HepG2 (cell line): ENCODE measurements around the gene LIN7A. TPM values are rescaled to one million over a fixed set of nuclear protein-coding genes. Genes with fewer than 3 reads are reported as not detected.

Experiments
- ATAC-seq: fragments of 200-7000 bp; cut with Tn5 transposase; 3 replicates; pipeline ENCODE4 v1.9.1; 2020; ENCODE audit warnings: mild to moderate bottlenecking, moderate library complexity
- BruUV-seq: library from RNA; stranded (reverse); fragments of 400-500 nt; replicated peaks from 2 replicates; lab custom pipeline; 2021; lab: Mats Ljungman, UMichigan
- CTCF ChIA-PET: fragments of 300-600 bp; formaldehyde crosslinking; extraction: SDS; loops from one replicate; lab custom pipeline; 2021; ENCODE audit warnings: low total read pairs, inconsistent platforms, low intra/inter-chr PET ratio; lab: Yijun Ruan, JAX
- POLR2A ChIA-PET: fragments of 350-600 bp; sonication (Branson Sonifier 250); formaldehyde crosslinking; loops from one replicate; lab custom pipeline; 2020; ENCODE audit warnings: antibody characterized with exemption, inconsistent platforms; lab: Yijun Ruan, JAX
- DNase-seq: peaks from one replicate; pipeline ENCODE4 v3.0.0-alpha.2; 2015; ENCODE audit warnings: low spot score
- FAIRE-seq: peaks from 3 replicates; lab custom pipeline; 2011; peaks lifted over from hg19 to GRCh38; lab: Jason Lieb, UNC
- H2AFZ ChIP-seq: one replicate; pipeline ENCODE4 v1.6.1; 2011; ENCODE audit warnings: low read length, inconsistent platforms
- H3K27ac ChIP-seq: fragments of 300-600 bp; 3 replicates; pipeline ENCODE4 v1.8.0; 2011; ENCODE audit warnings: mixed run types, mild to moderate bottlenecking, mixed read lengths, low read length, inconsistent platforms; ENCODE audit not compliant: insufficient read depth; ENCODE audit errors: extremely low read length
- H3K27me3 ChIP-seq, 2 experiments: fragments of 200-600 bp in 1 of 2; 2 replicates in 1 of 2; 3 replicates in 1 of 2; pipeline versions ENCODE4 v1.6.0 to v1.8.0; 2011; ENCODE audit warnings: low read length in 2 of 2, mild to moderate bottlenecking in 2 of 2, moderate library complexity in 2 of 2, inconsistent platforms in 1 of 2; ENCODE audit not compliant: insufficient read depth in 2 of 2, control insufficient read depth in 1 of 2
- H3K36me3 ChIP-seq, 2 experiments: fragments of 200-600 bp in 1 of 2; replicated peaks in 1 of 2; 2 replicates in 1 of 2; 3 replicates in 1 of 2; pipeline versions ENCODE4 v1.5.1 to v1.8.0; 2011; ENCODE audit warnings: low read length in 2 of 2, inconsistent platforms in 1 of 2; ENCODE audit not compliant: insufficient read depth in 2 of 2, control insufficient read depth in 1 of 2
- H3K4me1 ChIP-seq: 2 replicates; pipeline ENCODE4 v1.5.1; 2012; ENCODE audit warnings: low read length, inconsistent platforms; ENCODE audit not compliant: insufficient read depth
- H3K4me2 ChIP-seq: 2 replicates; pipeline ENCODE4 v1.6.0; 2011; ENCODE audit warnings: low read depth, low read length, inconsistent platforms
- H3K4me3 ChIP-seq, 3 experiments: fragments of 200-600 bp in 1 of 3; sonication (generic), shearing (Covaris generic) in 1 of 3; replicated peaks in 1 of 3; 2 replicates each; pipeline ENCODE4 v1.5.1; 2011 to 2016; ENCODE audit warnings: low read length in 3 of 3, inconsistent platforms in 2 of 3, low read depth in 2 of 3, mild to moderate bottlenecking in 2 of 3, control low read depth in 1 of 3, mixed read lengths in 1 of 3; ENCODE audit not compliant: insufficient read depth in 1 of 3
- H3K79me2 ChIP-seq: one replicate; pipeline ENCODE4 v1.6.1; 2011; ENCODE audit warnings: low read length, inconsistent platforms; ENCODE audit not compliant: insufficient read depth
- H3K9ac ChIP-seq: 2 replicates; pipeline ENCODE4 v1.6.0; 2011; ENCODE audit warnings: mild to moderate bottlenecking, low read depth, low read length, inconsistent platforms; ENCODE audit not compliant: insufficient read depth
- H3K9me3 ChIP-seq: 2 replicates; pipeline ENCODE4 v1.5.1; 2012; ENCODE audit warnings: mild to moderate bottlenecking, low read length
- H4K20me1 ChIP-seq: 2 replicates; pipeline ENCODE4 v1.6.0; 2011; ENCODE audit warnings: inconsistent platforms, mild to moderate bottlenecking, low read length, moderate library complexity; ENCODE audit not compliant: insufficient read depth
- ATF3 ChIP-seq: sonication (generic); formaldehyde crosslinking; IDR thresholded peaks from 2 replicates; pipeline ENCODE4 v1.4.0; 2020; ENCODE audit warnings: missing genetic modification reagents
- CREB1 ChIP-seq, 2 experiments: fragments of 450-650 bp in 1 of 2; IDR thresholded peaks; 2 replicates each; pipeline ENCODE4 v1.6.1; 2016 to 2017; ENCODE audit warnings: control low read depth in 1 of 2, mild to moderate bottlenecking in 1 of 2, missing compliant biosample characterization in 1 of 2, missing genetic modification characterization in 1 of 2
- MEIS1 ChIP-seq: sonication (generic); formaldehyde crosslinking; IDR thresholded peaks from 2 replicates; pipeline ENCODE4 v1.9.0; 2021; ENCODE audit warnings: mild to moderate bottlenecking, missing genetic modification reagents, moderate library complexity, borderline replicate concordance
- ZBTB4 ChIP-seq: sonication (generic); formaldehyde crosslinking; IDR thresholded peaks from 2 replicates; pipeline ENCODE4 v1.4.0; 2020; ENCODE audit warnings: missing genetic modification reagents, mild to moderate bottlenecking, borderline replicate concordance
- ZNF234 ChIP-seq: sonication (generic); formaldehyde crosslinking; conservative IDR thresholded peaks from 2 replicates; pipeline ENCODE4 v1.5.1; 2020; ENCODE audit warnings: mild to moderate bottlenecking, missing genetic modification reagents
- ZNF572 ChIP-seq: sonication (generic); formaldehyde crosslinking; IDR thresholded peaks from 2 replicates; pipeline ENCODE4 v1.5.1; 2020; ENCODE audit warnings: mild to moderate bottlenecking, missing genetic modification reagents
- ZNF678 ChIP-seq: sonication (generic); formaldehyde crosslinking; IDR thresholded peaks from 2 replicates; pipeline ENCODE4 v1.4.0; 2020; ENCODE audit warnings: mild to moderate bottlenecking, missing genetic modification reagents
- WGBS: methylation state at CpG from one replicate; pipeline ENCODE4 v1.1.6; 2017; ENCODE audit warnings: low lambda C conversion rate; 5-methylcytosine and 5-hydroxymethylcytosine counted together
- in situ Hi-C: cut with HindIII; loops from 2 replicates; pipeline ENCODE4 v1.10.0; 2017; ENCODE audit warnings: low pct_unique_long_range_greater_than_20kb; ENCODE audit not compliant: extremely low pct_ligation_motif_present
- intact Hi-C: fragments of 100-400 bp; cut with micrococcal nuclease; formaldehyde crosslinking; loops from one replicate; pipeline ENCODE4 v1.10.0; 2022; ENCODE audit not compliant: unreplicated experiment
- polyA plus RNA-seq, 8 experiments: library from polyadenylated mRNA; depleted of rRNA in 3 of 8; stranded (reverse) in 7 of 8; unstranded in 1 of 8; fragments of >200 nt; fragmentation: Illumina TruSeq in 4 of 8; extraction: Trizol in 4 of 8; gene quantifications; 2 replicates each; pipeline versions ENCODE4 v1.2.1 to v1.2.3, GENCODE V29; 2011 to 2016; ENCODE audit warnings: low read depth in 4 of 8, missing spikeins in 1 of 8, mixed read lengths in 1 of 8; ENCODE audit not compliant: insufficient read depth in 1 of 8
- total RNA-seq, 5 experiments: library from RNA; depleted of rRNA; stranded (reverse); fragments of >200 nt; fragmentation: Illumina TruSeq; extraction: Trizol; gene quantifications; 2 replicates each; pipeline ENCODE4 v1.2.3, GENCODE V29; 2016; ENCODE audit warnings: low read depth in 1 of 5

The LIN7A gene
- total and polyA plus RNA-seq, 2 of the 13 experiments (the other 11 are each of a cell fraction or from before 2014, with no cell fraction given), result 18.5 to 19.2 TPM

- 65% methylated on average over 2 of the region's 2 CpGs for WGBS
- CTCF ChIA-PET, result no interaction called here
These were observed 75.9 kb downstream of the LIN7A start for GRCh38 chr12:80861641-80862378.

More at GRCh38 chr12:80861641-80862378, 75.9 kb downstream of the LIN7A start:
- FAIRE-seq (no peak), ATAC-seq (no peak), DNase-seq (no peak)
- no peaks in the 10 kb centered on the region for H3K79me2 ChIP-seq
- H3K9me3 ChIP-seq, result no peaks in the 10 kb centered on the region
- H3K27ac ChIP-seq, result no peak overlapping the region
- no peak overlapping the region for H2AFZ ChIP-seq
- no TSS peak for BruUV-seq
- peaks cover 0 to 2% of the 10 kb centered on the region in 2 experiments; a peak in 1 of 5 replicates for H3K36me3 ChIP-seq
- no peak overlapping the region for H3K9ac ChIP-seq
- POLR2A ChIA-PET, result no interaction called here
- intact Hi-C loops, result no loop called here
- no peak overlapping the region for H3K4me3 ChIP-seq
- TF ChIP-seq ZNF572 (CRISPR knock-in tag) (no peak), ZBTB4 (no peak), CREB1 (IDR thresholded peaks at IDR 0.05) (no peak), CREB1 (CRISPR knock-in tag; IDR thresholded peaks at IDR 0.05) (no peak), MEIS1 (CRISPR knock-in tag) (no peak), ATF3 (CRISPR knock-in tag) (no peak), ZNF678 (CRISPR knock-in tag) (no peak), ZNF234 (CRISPR knock-in tag) (no peak)
- H3K4me1 ChIP-seq, result no peaks in the 10 kb centered on the region
- in situ Hi-C loops, result no loop called here
- H3K27me3 ChIP-seq, result no peaks in the 10 kb centered on the region
- no peaks in the 10 kb centered on the region for H4K20me1 ChIP-seq
- no peak overlapping the region for H3K4me2 ChIP-seq
